ENCODE results near the gene DDX50.
"Not testable (repeated sequence)": the region's sequence is repeated elsewhere in the genome, so short reads cannot be mapped to it uniquely, and the experiment has no call there.

Gene DDX50

GRCh38 chr10:68973975-68974374 lies 72.9 kb downstream of the DDX50 start:
- no peak for DNase-seq (ENCODE audit: low spot score)
- TF ChIP-seq, protein P1, sequence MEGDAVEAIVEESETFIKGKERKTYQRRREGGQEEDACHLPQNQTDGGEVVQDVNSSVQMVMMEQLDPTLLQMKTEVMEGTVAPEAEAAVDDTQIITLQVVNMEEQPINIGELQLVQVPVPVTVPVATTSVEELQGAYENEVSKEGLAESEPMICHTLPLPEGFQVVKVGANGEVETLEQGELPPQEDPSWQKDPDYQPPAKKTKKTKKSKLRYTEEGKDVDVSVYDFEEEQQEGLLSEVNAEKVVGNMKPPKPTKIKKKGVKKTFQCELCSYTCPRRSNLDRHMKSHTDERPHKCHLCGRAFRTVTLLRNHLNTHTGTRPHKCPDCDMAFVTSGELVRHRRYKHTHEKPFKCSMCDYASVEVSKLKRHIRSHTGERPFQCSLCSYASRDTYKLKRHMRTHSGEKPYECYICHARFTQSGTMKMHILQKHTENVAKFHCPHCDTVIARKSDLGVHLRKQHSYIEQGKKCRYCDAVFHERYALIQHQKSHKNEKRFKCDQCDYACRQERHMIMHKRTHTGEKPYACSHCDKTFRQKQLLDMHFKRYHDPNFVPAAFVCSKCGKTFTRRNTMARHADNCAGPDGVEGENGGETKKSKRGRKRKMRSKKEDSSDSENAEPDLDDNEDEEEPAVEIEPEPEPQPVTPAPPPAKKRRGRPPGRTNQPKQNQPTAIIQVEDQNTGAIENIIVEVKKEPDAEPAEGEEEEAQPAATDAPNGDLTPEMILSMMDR (IDR thresholded peaks at IDR 0.05; ENCODE audit: extremely low read depth, missing control alignments) = no peak

- not testable (repeated sequence) for DNase-seq (ENCODE audit: low spot score)
These were observed 74.9 kb downstream of the DDX50 start for GRCh38 chr10:68975936-68976473.

GRCh38 chr10:68979738-68980137 lies 78.6 kb downstream of the DDX50 start:
- not testable (repeated sequence) for DNase-seq (ENCODE audit: low spot score)

DNA sequence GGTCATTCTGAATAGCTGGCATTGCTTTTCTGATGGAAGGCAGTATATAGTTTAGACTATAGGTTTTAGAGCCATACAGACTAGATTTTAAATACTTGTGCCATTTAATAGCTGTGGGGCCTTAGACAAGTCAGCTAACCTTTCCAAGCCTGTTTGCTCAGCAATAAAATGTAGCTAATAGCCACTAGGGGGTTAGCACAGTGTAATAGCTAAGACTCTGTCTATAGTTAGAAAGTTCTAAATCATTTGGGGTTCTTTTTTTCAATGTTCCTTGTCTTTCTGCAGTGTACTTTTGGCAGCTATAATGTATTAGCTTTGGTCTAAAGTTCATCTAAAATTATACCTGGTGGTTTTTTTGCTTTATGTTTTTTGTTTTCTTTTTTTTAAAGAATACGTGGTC lies 80.0 kb downstream of the DDX50 start:
- no peak for DNase-seq (ENCODE audit: low spot score)
- TF ChIP-seq, protein P1 (IDR thresholded peaks at IDR 0.05; ENCODE audit: extremely low read depth, missing control alignments) = no peak

GRCh38 chr10:68982389-68982788 lies 81.3 kb downstream of the DDX50 start:
- TF ChIP-seq, protein P1 (IDR thresholded peaks at IDR 0.05; ENCODE audit: extremely low read depth, missing control alignments) = no peak

DNA sequence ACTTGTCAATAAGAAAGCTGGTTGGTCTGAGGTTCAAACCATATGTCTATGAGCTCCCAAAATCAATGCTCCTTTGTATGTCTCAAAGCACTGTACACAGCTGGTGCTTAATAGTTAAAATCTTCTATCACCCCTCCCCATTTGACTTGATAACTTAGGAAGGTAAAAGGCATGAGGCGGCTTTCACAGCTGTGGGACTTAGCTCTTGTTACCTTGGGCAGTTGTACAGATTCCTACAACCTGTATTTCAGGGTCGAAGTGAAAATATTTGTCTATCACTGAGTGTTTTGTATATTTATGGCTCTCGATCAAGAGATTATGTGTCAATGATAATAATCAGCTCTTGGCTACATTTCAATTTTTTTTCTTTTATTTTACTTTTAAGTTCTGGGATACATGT lies 86.5 kb downstream of the DDX50 start:
- TF ChIP-seq, protein P1 (IDR thresholded peaks at IDR 0.05; ENCODE audit: extremely low read depth, missing control alignments) = no peak
- no peak for DNase-seq (ENCODE audit: low spot score)

More at GRCh38 chr10:68982389-68982788, 81.3 kb downstream of the DDX50 start:
- DNase-seq (ENCODE audit: low spot score) = no peak

DNA sequence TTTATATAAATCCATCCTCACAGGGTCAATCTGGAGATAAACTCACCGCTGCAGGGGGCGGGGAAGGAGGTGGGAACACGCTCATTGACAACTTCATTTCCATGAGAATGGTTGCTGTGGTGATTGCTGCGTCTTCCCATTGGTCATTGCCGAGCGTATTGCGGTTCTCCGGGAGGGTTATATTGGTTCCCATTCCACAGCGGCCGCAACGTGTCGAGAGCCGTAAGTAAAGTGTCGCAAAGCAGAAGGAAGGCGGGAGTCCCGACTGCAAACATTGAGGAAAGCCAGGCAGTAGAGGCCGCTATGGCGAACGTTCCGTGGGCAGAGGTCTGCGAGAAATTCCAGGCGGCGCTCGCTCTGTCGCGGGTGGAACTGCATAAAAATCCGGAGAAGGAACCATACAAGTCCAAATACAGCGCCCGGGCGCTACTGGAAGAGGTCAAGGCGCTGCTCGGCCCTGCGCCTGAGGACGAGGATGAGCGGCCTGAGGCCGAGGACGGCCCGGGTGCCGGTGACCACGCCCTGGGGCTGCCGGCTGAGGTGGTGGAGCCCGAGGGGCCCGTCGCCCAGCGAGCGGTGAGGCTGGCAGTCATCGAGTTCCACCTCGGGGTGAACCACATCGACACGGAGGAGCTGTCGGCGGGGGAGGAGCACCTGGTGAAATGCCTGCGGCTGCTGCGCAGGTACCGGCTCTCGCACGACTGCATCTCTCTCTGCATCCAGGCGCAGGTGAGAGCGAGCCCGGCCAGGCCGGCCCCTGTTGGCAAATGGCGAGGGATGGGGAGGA lies 87.6 kb downstream of the DDX50 start, which contains the start of gene KIFBP:
KIFBP (plus strand) TSS at position 274 of the 787 bp plus-strand sequence; CDS start at position 304, 30 bp downstream.
- DNase-seq (ENCODE audit: low spot score) = peak; percentile 92
- TF ChIP-seq, protein P1 (IDR thresholded peaks at IDR 0.05; ENCODE audit: extremely low read depth, missing control alignments) = peak; percentile 26

GRCh38 chr10:68989317-68989990 lies 88.3 kb downstream of the DDX50 start:
- DNase-seq (ENCODE audit: low spot score) = peak; percentile 9
- TF ChIP-seq, protein P1 (IDR thresholded peaks at IDR 0.05; ENCODE audit: extremely low read depth, missing control alignments) = no peak

Measured in GM20000 (cell line).